ENCODE measurements around the gene FOS. TPM values are rescaled to one million over a fixed set of nuclear protein-coding genes. Genes with fewer than 3 reads are reported as not detected.
A peak's percentile ranks its signal among the peaks of the same experiment; 100 is the strongest.

FOS gene
- total and polyA plus RNA-seq, 5 donors from 2014 or later: 56.8 to 1,673 (median 119) TPM

- Histone ChIP-seq H3K27ac (ENCODE audit: insufficient read depth, low read length, poor library complexity, severe bottlenecking) (peak overlapping the region; percentile 96), H3K9me3 (ENCODE audit: control insufficient read depth in 2 of 2, low read length in 2 of 2) (no peaks in the 10 kb centered on the region), H3K4me3 (ENCODE audit: low read depth, low read length) (peak overlapping the region; percentile 66), H3K36me3 (ENCODE audit: control insufficient read depth, insufficient read depth, low read length) (no peaks in the 10 kb centered on the region), H3K4me1 (ENCODE audit: control insufficient read depth, insufficient read depth, low read length, poor library complexity, severe bottlenecking) (peaks cover 49% of the 10 kb centered on the region), H3K27me3 (ENCODE audit: control insufficient read depth, insufficient read depth, low read length) (no peaks in the 10 kb centered on the region)
- Mint-ChIP-seq H3K27ac (peak overlapping the region; percentile 83 to 98 (median 97)), H3K9me3 (peaks cover 0 to 1% (median 0%) of the 10 kb centered on the region in 7 donors), H3K4me1 (peaks cover 23 to 56% (median 31%) of the 10 kb centered on the region in 4 donors), H3K36me3 (no peaks in the 10 kb centered on the region), H3K4me3 (peak overlapping the region in 3 of 4 donors; percentile 76 to 84 (median 80)), H3K27me3 (peaks cover 7% of the 10 kb centered on the region)
- DNase-seq: no peak
- no peak for ATAC-seq (ENCODE audit: low read depth in 2 of 2)
Observed at GRCh38 chr14:75246546-75247285, 31.9 kb upstream of the FOS start.

DNA sequence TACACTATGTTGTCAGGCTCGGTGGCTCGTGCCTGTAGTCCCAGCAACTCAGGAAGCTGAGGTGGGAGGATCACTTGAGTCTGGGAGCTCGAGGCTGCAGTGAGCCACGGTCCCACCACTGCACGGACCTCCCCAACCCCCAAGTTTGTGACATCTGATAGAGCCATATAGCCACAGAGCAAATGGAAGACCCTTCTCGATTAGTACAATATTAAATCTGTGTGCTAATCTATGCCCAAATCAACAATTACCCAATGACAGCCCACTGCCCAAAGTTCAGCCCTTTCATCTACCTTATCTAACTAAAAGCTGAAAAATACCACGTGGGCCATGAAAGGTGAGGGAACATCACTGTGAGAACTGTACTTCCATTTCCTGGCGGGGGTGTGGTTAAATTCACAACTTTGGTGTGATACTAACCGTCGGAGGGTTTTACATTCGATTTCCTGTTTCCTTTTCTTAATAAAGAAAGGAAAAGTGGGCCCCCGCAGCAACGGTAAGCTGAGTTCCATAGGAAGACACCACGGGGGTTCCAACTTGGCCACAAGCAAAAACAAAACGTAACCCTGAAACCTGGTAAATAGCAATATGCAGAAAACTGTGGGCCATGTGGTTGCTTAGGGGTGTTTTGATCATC is 31.2 kb upstream of the FOS start:
- H3K36me3 Mint-ChIP-seq: no peaks in the 10 kb centered on the region
- peaks cover 7% of the 10 kb centered on the region for H3K27me3 Mint-ChIP-seq
- peak overlapping the region; percentile 97 to 99 (median 98) for H3K27ac Mint-ChIP-seq
- H3K9me3 Mint-ChIP-seq: peaks cover 0 to 1% (median 0%) of the 10 kb centered on the region in 7 donors
- peaks cover 49% of the 10 kb centered on the region for H3K4me1 ChIP-seq (ENCODE audit: control insufficient read depth, insufficient read depth, low read length, poor library complexity, severe bottlenecking)
- H3K4me3 Mint-ChIP-seq: peak overlapping the region; percentile 76 to 84 (median 78)
- peak; percentile 41 to 51 for ATAC-seq (ENCODE audit: low read depth in 2 of 2)
- H3K27ac ChIP-seq (ENCODE audit: insufficient read depth, low read length, poor library complexity, severe bottlenecking): peak overlapping the region; percentile 96
- DNase-seq: peak; percentile 58 to 84 (median 80)
- H3K4me1 Mint-ChIP-seq: peaks cover 27 to 61% (median 31%) of the 10 kb centered on the region in 4 donors
- no peaks in the 10 kb centered on the region for H3K36me3 ChIP-seq (ENCODE audit: control insufficient read depth, insufficient read depth, low read length)
- H3K27me3 ChIP-seq (ENCODE audit: control insufficient read depth, insufficient read depth, low read length): no peaks in the 10 kb centered on the region
- no peaks in the 10 kb centered on the region for H3K9me3 ChIP-seq (ENCODE audit: control insufficient read depth in 2 of 2, low read length in 2 of 2)
- peak overlapping the region; percentile 66 for H3K4me3 ChIP-seq (ENCODE audit: low read depth, low read length)

DNA sequence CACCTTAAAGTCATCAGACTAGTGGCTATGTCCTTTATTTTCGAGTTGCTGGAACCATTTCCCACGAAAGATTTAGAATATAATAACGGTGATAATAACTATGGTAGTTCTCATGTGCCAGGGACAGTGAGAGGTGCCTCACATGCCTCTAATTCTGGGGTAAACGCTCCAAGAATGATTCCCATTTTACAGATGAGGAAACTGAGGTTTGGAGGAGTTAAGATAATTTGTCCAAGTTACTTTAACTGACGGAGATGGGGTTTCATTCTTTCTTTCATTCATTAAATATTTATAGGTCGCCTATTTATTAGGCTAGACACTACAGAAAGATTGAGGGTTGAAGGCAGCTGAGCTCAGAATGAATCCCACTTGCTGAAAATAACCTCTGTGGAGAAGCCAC is 30.7 kb upstream of the FOS start:
- Mint-ChIP-seq H3K9me3 (no peaks in the 10 kb centered on the region), H3K36me3 (no peaks in the 10 kb centered on the region), H3K4me3 (peak overlapping the region; percentile 76 to 84 (median 78)), H3K27me3 (peaks cover 7% of the 10 kb centered on the region), H3K27ac (peak overlapping the region; percentile 97 to 99 (median 98)), H3K4me1 (peaks cover 27 to 61% (median 31%) of the 10 kb centered on the region in 4 donors)
- Histone ChIP-seq H3K27me3 (ENCODE audit: control insufficient read depth, insufficient read depth, low read length) (no peaks in the 10 kb centered on the region), H3K4me3 (ENCODE audit: low read depth, low read length) (peak overlapping the region; percentile 66), H3K36me3 (ENCODE audit: control insufficient read depth, insufficient read depth, low read length) (no peaks in the 10 kb centered on the region), H3K27ac (ENCODE audit: insufficient read depth, low read length, poor library complexity, severe bottlenecking) (peak overlapping the region; percentile 96), H3K9me3 (ENCODE audit: control insufficient read depth in 2 of 2, low read length in 2 of 2) (no peaks in the 10 kb centered on the region), H3K4me1 (ENCODE audit: control insufficient read depth, insufficient read depth, low read length, poor library complexity, severe bottlenecking) (peaks cover 49% of the 10 kb centered on the region)
- DNase-seq (no peak), ATAC-seq (ENCODE audit: low read depth in 2 of 2) (no peak)

DNA sequence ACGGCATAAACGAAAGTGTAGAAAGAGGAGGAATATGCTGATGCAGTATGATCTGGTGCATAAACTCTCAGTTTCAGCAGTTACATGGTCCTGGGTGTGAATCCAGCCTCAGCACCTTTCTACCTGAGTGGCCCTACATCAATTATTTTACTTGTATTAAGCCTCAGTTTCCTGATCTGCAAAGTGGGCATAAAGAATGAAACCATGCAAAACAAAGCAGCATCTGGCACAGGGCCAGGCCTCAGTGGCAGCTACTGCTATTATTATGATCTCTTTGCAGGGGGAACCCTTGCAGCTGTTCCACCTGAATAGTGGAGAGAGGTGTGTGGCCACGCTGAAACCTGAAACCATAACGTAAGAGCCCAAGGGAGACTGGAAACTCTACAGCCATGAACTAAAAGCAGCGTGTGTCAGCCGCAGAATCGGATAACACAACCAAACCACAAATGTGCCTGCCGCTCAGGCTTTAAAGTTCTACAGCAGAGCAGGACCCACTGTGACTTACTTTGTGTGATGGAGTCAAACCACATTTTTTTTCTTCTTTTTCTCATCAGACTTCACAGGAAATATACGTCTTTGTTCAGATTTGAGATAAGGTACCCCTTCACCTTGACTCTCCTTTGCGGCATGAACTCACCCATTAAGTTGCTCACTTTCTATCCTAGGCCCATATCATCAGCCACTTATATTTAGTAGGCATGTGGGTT is 29.2 kb upstream of the FOS start:
- peak overlapping the region; percentile 68 for H3K4me3 ChIP-seq (ENCODE audit: low read depth, low read length)
- Mint-ChIP-seq H3K9me3 (peaks cover 0 to 1% (median 0%) of the 10 kb centered on the region in 7 donors), H3K27me3 (peaks cover 7% of the 10 kb centered on the region), H3K4me1 (peaks cover 27 to 65% (median 31%) of the 10 kb centered on the region in 4 donors), H3K27ac (peak overlapping the region; percentile 77 to 98 (median 97)), H3K4me3 (peak overlapping the region; percentile 59 to 85 (median 63)), H3K36me3 (no peaks in the 10 kb centered on the region)
- peak; percentile 88 for ATAC-seq (ENCODE audit: low read depth in 2 of 2)
- DNase-seq: peak; percentile 81 to 92 (median 91)
- peaks cover 49% of the 10 kb centered on the region for H3K4me1 ChIP-seq (ENCODE audit: control insufficient read depth, insufficient read depth, low read length, poor library complexity, severe bottlenecking)
- no peaks in the 10 kb centered on the region for H3K36me3 ChIP-seq (ENCODE audit: control insufficient read depth, insufficient read depth, low read length)
- no peaks in the 10 kb centered on the region for H3K27me3 ChIP-seq (ENCODE audit: control insufficient read depth, insufficient read depth, low read length)
- peak overlapping the region; percentile 96 for H3K27ac ChIP-seq (ENCODE audit: insufficient read depth, low read length, poor library complexity, severe bottlenecking)
- no peaks in the 10 kb centered on the region for H3K9me3 ChIP-seq (ENCODE audit: control insufficient read depth in 2 of 2, low read length in 2 of 2)

GRCh38 chr14:75249958-75250336 is 28.7 kb upstream of the FOS start:
- Mint-ChIP-seq H3K36me3 (no peaks in the 10 kb centered on the region), H3K4me1 (peaks cover 27 to 67% (median 31%) of the 10 kb centered on the region in 4 donors), H3K4me3 (peak overlapping the region; percentile 59 to 85 (median 63)), H3K27ac (peak overlapping the region; percentile 77 to 98 (median 97)), H3K27me3 (peaks cover 11% of the 10 kb centered on the region), H3K9me3 (peaks cover 0 to 1% (median 0%) of the 10 kb centered on the region in 7 donors)
- ATAC-seq (ENCODE audit: low read depth in 2 of 2) (no peak), DNase-seq (no peak)
- no peaks in the 10 kb centered on the region for H3K27me3 ChIP-seq (ENCODE audit: control insufficient read depth, insufficient read depth, low read length)
- peaks cover 49% of the 10 kb centered on the region for H3K4me1 ChIP-seq (ENCODE audit: control insufficient read depth, insufficient read depth, low read length, poor library complexity, severe bottlenecking)
- H3K27ac ChIP-seq (ENCODE audit: insufficient read depth, low read length, poor library complexity, severe bottlenecking): peak overlapping the region; percentile 96
- H3K9me3 ChIP-seq (ENCODE audit: control insufficient read depth in 2 of 2, low read length in 2 of 2): no peaks in the 10 kb centered on the region
- no peaks in the 10 kb centered on the region for H3K36me3 ChIP-seq (ENCODE audit: control insufficient read depth, insufficient read depth, low read length)
- peak overlapping the region; percentile 68 for H3K4me3 ChIP-seq (ENCODE audit: low read depth, low read length)

DNA sequence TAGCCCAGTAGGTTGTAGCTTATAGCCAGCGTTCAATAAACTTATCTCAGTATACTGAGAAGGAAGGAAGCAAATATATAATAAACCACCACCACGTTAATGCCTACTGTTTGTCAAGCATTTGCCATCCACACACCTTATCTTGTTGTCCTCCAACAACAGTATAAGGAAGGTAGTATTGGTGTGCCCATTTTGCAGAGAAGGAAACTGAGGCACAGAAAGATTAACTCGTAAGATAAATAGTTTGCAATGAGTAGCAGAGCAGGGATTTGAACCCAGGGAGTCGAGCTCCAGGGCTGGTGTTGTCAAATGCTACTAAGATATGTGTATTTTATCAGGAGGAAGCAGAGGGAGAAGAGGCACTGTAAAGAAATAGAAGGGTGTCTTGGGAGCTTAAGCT is 27.8 kb upstream of the FOS start:
- Mint-ChIP-seq H3K4me3 (no peak overlapping the region), H3K4me1 (peaks cover 27 to 65% (median 34%) of the 10 kb centered on the region in 4 donors), H3K36me3 (no peaks in the 10 kb centered on the region), H3K9me3 (peaks cover 0 to 1% (median 0%) of the 10 kb centered on the region in 7 donors), H3K27ac (peak overlapping the region; percentile 9 to 98 (median 97)), H3K27me3 (peaks cover 12% of the 10 kb centered on the region)
- peaks cover 49% of the 10 kb centered on the region for H3K4me1 ChIP-seq (ENCODE audit: control insufficient read depth, insufficient read depth, low read length, poor library complexity, severe bottlenecking)
- no peaks in the 10 kb centered on the region for H3K36me3 ChIP-seq (ENCODE audit: control insufficient read depth, insufficient read depth, low read length)
- no peak overlapping the region for H3K4me3 ChIP-seq (ENCODE audit: low read depth, low read length)
- ATAC-seq (ENCODE audit: low read depth in 2 of 2) (no peak), DNase-seq (no peak)
- peak overlapping the region; percentile 96 for H3K27ac ChIP-seq (ENCODE audit: insufficient read depth, low read length, poor library complexity, severe bottlenecking)
- H3K27me3 ChIP-seq (ENCODE audit: control insufficient read depth, insufficient read depth, low read length): no peaks in the 10 kb centered on the region
- H3K9me3 ChIP-seq (ENCODE audit: control insufficient read depth in 2 of 2, low read length in 2 of 2): no peaks in the 10 kb centered on the region

- Histone ChIP-seq H3K36me3 (ENCODE audit: control insufficient read depth, insufficient read depth, low read length) (no peaks in the 10 kb centered on the region), H3K4me1 (ENCODE audit: control insufficient read depth, insufficient read depth, low read length, poor library complexity, severe bottlenecking) (peaks cover 39% of the 10 kb centered on the region), H3K27ac (ENCODE audit: insufficient read depth, low read length, poor library complexity, severe bottlenecking) (no peak overlapping the region), H3K27me3 (ENCODE audit: control insufficient read depth, insufficient read depth, low read length) (no peaks in the 10 kb centered on the region), H3K4me3 (ENCODE audit: low read depth, low read length) (no peak overlapping the region), H3K9me3 (ENCODE audit: control insufficient read depth in 2 of 2, low read length in 2 of 2) (no peaks in the 10 kb centered on the region)
- no peaks in the 10 kb centered on the region for H3K36me3 Mint-ChIP-seq
- DNase-seq (no peak), ATAC-seq (ENCODE audit: low read depth in 2 of 2) (no peak)
- H3K27me3 Mint-ChIP-seq: peaks cover 9% of the 10 kb centered on the region
- H3K4me1 Mint-ChIP-seq: peaks cover 24 to 53% (median 31%) of the 10 kb centered on the region in 4 donors
- peak overlapping the region in 1 of 4 donors; percentile 18 for H3K4me3 Mint-ChIP-seq
- H3K9me3 Mint-ChIP-seq: peaks cover 0 to 2% (median 0%) of the 10 kb centered on the region in 7 donors
- peak overlapping the region in 2 of 3 donors; percentile 57 to 87 for H3K27ac Mint-ChIP-seq
Observed at GRCh38 chr14:75252254-75252837, 26.3 kb upstream of the FOS start.
